SK-N-SH (cell line): ENCODE measurements around the gene C9orf43. TPM values are rescaled to one million over a fixed set of nuclear protein-coding genes. Genes with fewer than 3 reads are reported as not detected.

Source experiments
- CTCF ChIA-PET: fragments of 300-600, 350-600 bp; formaldehyde crosslinking; extraction: SDS; loops from one replicate; lab custom pipeline; 2021; lab: Yijun Ruan, JAX
- POLR2A ChIA-PET: fragments of 350-600 bp; sonication (Branson Sonifier 250); formaldehyde crosslinking; extraction: SDS; loops from one replicate; lab custom pipeline; 2020; ENCODE audit warnings: antibody characterized with exemption, inconsistent platforms; lab: Yijun Ruan, JAX
- DNase-seq: peaks from one replicate; pipeline ENCODE4 v3.0.0; 2012
- H2AFZ ChIP-seq: fragments of 200-600 bp; sonication (generic); 2 replicates; pipeline ENCODE4 v1.8.1; 2016; ENCODE audit warnings: antibody characterized with exemption, mild to moderate bottlenecking, low read depth
- H3F3A ChIP-seq: fragments of 200-600 bp; sonication (generic); replicated peaks from 2 replicates; pipeline ENCODE3; 2016; ENCODE audit warnings: antibody characterized with exemption, mild to moderate bottlenecking; ENCODE audit not compliant: insufficient read depth
- H3K27ac ChIP-seq, 2 experiments: fragments of 200-500 bp in 1 of 2; fragments of 200-600 bp in 1 of 2; sonication (Bioruptor generic) in 1 of 2; sonication (generic), shearing (Covaris generic) in 1 of 2; 2 replicates each; pipeline versions ENCODE4 v1.5.1 to v1.6.1; 2014 to 2016; ENCODE audit warnings: low read depth in 2 of 2, inconsistent platforms in 1 of 2, low read length in 1 of 2, mild to moderate bottlenecking in 1 of 2, mixed read lengths in 1 of 2
- H3K27me3 ChIP-seq: fragments of 200-600 bp; sonication (generic), shearing (Covaris generic); 2 replicates; pipeline ENCODE4 v1.6.1; 2016; ENCODE audit warnings: mixed run types; ENCODE audit not compliant: insufficient read depth
- H3K36me3 ChIP-seq, 2 experiments: fragments of 200-500 bp in 1 of 2; fragments of 200-600 bp in 1 of 2; sonication (Bioruptor generic) in 1 of 2; sonication (generic) in 1 of 2; replicated peaks in 1 of 2; 2 replicates each; pipeline versions ENCODE3 to v1.5.1; 2014 to 2016; ENCODE audit warnings: low read length in 1 of 2, mild to moderate bottlenecking in 1 of 2; ENCODE audit not compliant: insufficient read depth in 2 of 2, control insufficient read depth in 1 of 2
- H3K4me1 ChIP-seq, 2 experiments: fragments of 200-500 bp in 1 of 2; fragments of 200-600 bp in 1 of 2; sonication (Bioruptor generic) in 1 of 2; sonication (generic), shearing (Covaris generic) in 1 of 2; 2 replicates each; pipeline versions ENCODE4 v1.5.1 to v1.6.1; 2014 to 2016; ENCODE audit warnings: low read depth in 1 of 2, low read length in 1 of 2, mixed run types in 1 of 2; ENCODE audit not compliant: insufficient read depth in 2 of 2, control insufficient read depth in 1 of 2
- H3K4me2 ChIP-seq: fragments of 200-600 bp; sonication (generic), shearing (Covaris generic); 2 replicates; pipeline ENCODE4 v1.6.1; 2017; ENCODE audit warnings: mixed run types
- H3K4me3 ChIP-seq, 2 experiments: fragments of 200-500 bp in 1 of 2; fragments of 200-600 bp in 1 of 2; sonication (Bioruptor generic) in 1 of 2; sonication (generic), shearing (Covaris generic) in 1 of 2; 2 replicates each; pipeline versions ENCODE4 v1.5.1 to v1.8.1; 2014 to 2016; ENCODE audit warnings: low read depth in 2 of 2, inconsistent platforms in 1 of 2, low read length in 1 of 2, mild to moderate bottlenecking in 1 of 2, mixed read lengths in 1 of 2, moderate library complexity in 1 of 2
- H3K79me2 ChIP-seq: fragments of 200-600 bp; sonication (generic); 2 replicates; pipeline ENCODE4 v1.8.1; 2017; ENCODE audit warnings: mild to moderate bottlenecking; ENCODE audit not compliant: insufficient read depth
- H3K9ac ChIP-seq: fragments of 200-600 bp; sonication (generic); 2 replicates; pipeline ENCODE4 v1.6.1; 2017; ENCODE audit warnings: mixed run types
- H3K9me2 ChIP-seq: fragments of 200-600 bp; sonication (generic); 2 replicates; pipeline ENCODE4 v1.6.1; 2017; ENCODE audit warnings: mixed run types
- H3K9me3 ChIP-seq: fragments of 200-600 bp; sonication (generic); 2 replicates; pipeline ENCODE4 v1.6.1; 2017; ENCODE audit warnings: mixed run types, mild to moderate bottlenecking, moderate library complexity
- H4K20me1 ChIP-seq: fragments of 200-600 bp; sonication (generic); 2 replicates; pipeline ENCODE4 v1.6.1; 2017; ENCODE audit warnings: mild to moderate bottlenecking, mixed run types; ENCODE audit not compliant: insufficient read depth
- EP300 ChIP-seq, 2 experiments: IDR thresholded peaks; 2 replicates each; pipeline versions ENCODE4 v1.4.0 to v1.6.1; 2012; ENCODE audit warnings: borderline replicate concordance in 1 of 2, low read depth in 1 of 2, low read length in 1 of 2
- FOSL2 ChIP-seq: IDR thresholded peaks from 2 replicates; pipeline ENCODE4 v1.4.0; 2012; ENCODE audit warnings: low read depth, mild to moderate bottlenecking, moderate library complexity, borderline replicate concordance
- FOXM1 ChIP-seq: IDR thresholded peaks from 2 replicates; pipeline ENCODE4 v1.4.0; 2012; ENCODE audit warnings: low read depth, mild to moderate bottlenecking
- GABPA ChIP-seq: IDR thresholded peaks from 2 replicates; pipeline ENCODE4 v1.4.0; 2012; ENCODE audit warnings: low read depth, mild to moderate bottlenecking
- GATA2 ChIP-seq: sonication (generic); formaldehyde crosslinking; IDR thresholded peaks from 2 replicates; pipeline ENCODE4 v1.5.0; 2020; ENCODE audit warnings: mild to moderate bottlenecking, missing genetic modification reagents
- MEF2A ChIP-seq: IDR thresholded peaks from 2 replicates; pipeline ENCODE4 v1.4.0; 2012; ENCODE audit warnings: low read depth, borderline replicate concordance
- NFIC ChIP-seq: IDR thresholded peaks from 2 replicates; pipeline ENCODE4 v1.4.0; 2012; ENCODE audit warnings: borderline replicate concordance
- NRF1 ChIP-seq: IDR thresholded peaks from 2 replicates; pipeline ENCODE4 v1.6.1; 2012; ENCODE audit warnings: low read depth, mild to moderate bottlenecking, low read length
- POLR2AphosphoS5 ChIP-seq: IDR thresholded peaks from 2 replicates; pipeline ENCODE4 v1.6.1; 2012; ENCODE audit warnings: low read depth, low read length
- RAD21 ChIP-seq: IDR thresholded peaks from 2 replicates; pipeline ENCODE4 v1.6.1; 2012; ENCODE audit warnings: mild to moderate bottlenecking, low read length
- REST ChIP-seq: IDR thresholded peaks from 2 replicates; pipeline ENCODE4 v1.6.1; 2012; ENCODE audit warnings: mild to moderate bottlenecking, low read depth, low read length, moderate library complexity
- RXRA ChIP-seq: IDR thresholded peaks from 2 replicates; pipeline ENCODE4 v1.4.0; 2012; ENCODE audit warnings: low read depth, mild to moderate bottlenecking, borderline replicate concordance
- SIN3A ChIP-seq: IDR thresholded peaks from 2 replicates; pipeline ENCODE4 v1.6.1; 2012; ENCODE audit warnings: low read depth, mild to moderate bottlenecking, low read length, moderate library complexity, borderline replicate concordance
- SMC3 ChIP-seq: IDR thresholded peaks from 2 replicates; pipeline ENCODE4 v1.6.1; 2012; ENCODE audit warnings: low read depth, low read length, improper control_type of control experiment
- TAF1 ChIP-seq: IDR thresholded peaks from 2 replicates; pipeline ENCODE4 v1.6.1; 2012; ENCODE audit warnings: low read depth, mild to moderate bottlenecking, low read length, moderate library complexity, borderline replicate concordance
- TEAD4 ChIP-seq: IDR thresholded peaks from 2 replicates; pipeline ENCODE4 v1.4.0; 2012; ENCODE audit warnings: mild to moderate bottlenecking, borderline replicate concordance; ENCODE audit not compliant: insufficient read depth
- USF1 ChIP-seq: IDR thresholded peaks from 2 replicates; pipeline ENCODE4 v1.4.0; 2012; ENCODE audit warnings: low read depth, borderline replicate concordance
- YY1 ChIP-seq: IDR thresholded peaks from 2 replicates; pipeline ENCODE4 v1.4.0; 2012; ENCODE audit warnings: low read depth, mild to moderate bottlenecking
- ZBTB33 ChIP-seq: IDR thresholded peaks from 2 replicates; pipeline ENCODE4 v1.4.0; 2012; ENCODE audit warnings: low read depth, borderline replicate concordance
- WGBS: methylation state at CpG from one replicate; pipeline ENCODE4 v1.1.6; 2017; ENCODE audit warnings: low lambda C conversion rate; 5-methylcytosine and 5-hydroxymethylcytosine counted together
- polyA plus RNA-seq, 3 experiments: library from polyadenylated mRNA; depleted of rRNA; stranded (reverse); fragments of >200 nt; gene quantifications; 2 replicates each; pipeline ENCODE4 v1.2.3, GENCODE V29; 2012

Gene C9orf43
- polyA plus RNA-seq, 1 of the 3 experiments (the other 2 are of a cell fraction): 0.58 TPM

GRCh38 chr9:113369855-113370140 is 40.7 kb upstream of the C9orf43 start:
- ChIA-PET CTCF (no interaction called here), POLR2A (no interaction called here)
- Histone ChIP-seq H4K20me1 (no peaks in the 10 kb centered on the region), H3K36me3 (peaks cover 0 to 14% of the 10 kb centered on the region in 2 experiments), H3K27ac (no peak overlapping the region), H3F3A (no peaks in the 10 kb centered on the region), H3K79me2 (no peaks in the 10 kb centered on the region), H3K9me3 (no peaks in the 10 kb centered on the region), H2AFZ (no peak overlapping the region), H3K4me1 (no peaks in the 10 kb centered on the region; a peak in 1 of 4 replicates), H3K27me3 (no peaks in the 10 kb centered on the region), H3K9ac (no peak overlapping the region), H3K4me3 (no peak overlapping the region), H3K9me2 (no peaks in the 10 kb centered on the region), H3K4me2 (no peak overlapping the region)
- WGBS: 92% methylated on average over 2 of the region's 11 CpGs
- no peak for DNase-seq
- TF ChIP-seq NFIC: no peak
- no peak for TF ChIP-seq SIN3A
- no peak for TF ChIP-seq GABPA
- TF ChIP-seq RXRA: no peak
- TF ChIP-seq RAD21: no peak
- TF ChIP-seq TAF1: no peak
- TF ChIP-seq POLR2AphosphoS5: no peak
- TF ChIP-seq FOSL2: no peak
- TF ChIP-seq EP300 (IDR thresholded peaks at IDR 0.05; ENCODE audit: borderline replicate concordance in 1 of 2, low read depth in 1 of 2, low read length in 1 of 2): no peak
- no peak for TF ChIP-seq USF1
- no peak for TF ChIP-seq NRF1
- TF ChIP-seq TEAD4: no peak
- no peak for TF ChIP-seq FOXM1
- no peak for TF ChIP-seq MEF2A
- no peak for TF ChIP-seq SMC3
- no peak for TF ChIP-seq GATA2
- no peak for TF ChIP-seq ZBTB33
- no peak for TF ChIP-seq YY1

GRCh38 chr9:113370806-113371325 is 39.7 kb upstream of the C9orf43 start:
- Histone ChIP-seq H3K9ac (no peak overlapping the region), H3K79me2 (no peaks in the 10 kb centered on the region), H3F3A (no peaks in the 10 kb centered on the region), H2AFZ (no peak overlapping the region), H3K4me1 (peaks cover 0 to 2% of the 10 kb centered on the region in 2 experiments; a peak in 1 of 4 replicates), H3K4me3 (no peak overlapping the region), H3K9me3 (no peaks in the 10 kb centered on the region), H3K27me3 (no peaks in the 10 kb centered on the region), H3K4me2 (no peak overlapping the region), H3K27ac (no peak overlapping the region), H4K20me1 (no peaks in the 10 kb centered on the region), H3K36me3 (peaks cover 0 to 14% of the 10 kb centered on the region in 2 experiments), H3K9me2 (no peaks in the 10 kb centered on the region)
- ChIA-PET POLR2A (no interaction called here), CTCF (interaction anchor here (0.9 kb wide), 1 partner anchor 30 kb away, joined by 5 read pairs; the partner anchor contains the start of gene ALAD)
- whole genome bisulfite sequencing: 84% methylated on average over 7 of the region's 8 CpGs
- no peak for DNase-seq
- TF ChIP-seq SMC3 (no peak), ZBTB33 (no peak), GATA2 (no peak), SIN3A (no peak), REST (no peak), MEF2A (no peak)
